GM23248 (cell line): ENCODE measurements around the gene MBLAC1. TPM values are rescaled to one million over a fixed set of nuclear protein-coding genes. Genes with fewer than 3 reads are reported as not detected.

ENCODE experiments used
- DNase-seq: peaks from one replicate; pipeline ENCODE4 v3.0.0-alpha.2; 2015
- H2AFZ ChIP-seq: fragments of 200-600 bp; sonication (generic); 2 replicates; pipeline ENCODE4 v1.6.1; 2016; ENCODE audit warnings: antibody characterized with exemption
- H3F3A ChIP-seq: fragments of 200-600 bp; sonication (generic); 2 replicates; pipeline ENCODE4 v1.6.1; 2016; ENCODE audit warnings: mild to moderate bottlenecking, antibody characterized with exemption, mixed run types; ENCODE audit not compliant: insufficient read depth
- H3K27ac ChIP-seq: fragments of 200-600 bp; sonication (generic); 2 replicates; pipeline ENCODE4 v1.5.1; 2016; ENCODE audit warnings: mild to moderate bottlenecking
- H3K27me3 ChIP-seq: fragments of 200-600 bp; sonication (generic); replicated peaks from 2 replicates; pipeline ENCODE4 v1.6.1; 2016; ENCODE audit warnings: mild to moderate bottlenecking; ENCODE audit not compliant: insufficient read depth
- H3K36me3 ChIP-seq: fragments of 200-600 bp; sonication (generic); 2 replicates; pipeline ENCODE4 v1.6.1; 2016; ENCODE audit warnings: low read depth, mild to moderate bottlenecking
- H3K4me1 ChIP-seq: fragments of 200-600 bp; sonication (generic); 2 replicates; pipeline ENCODE4 v1.6.1; 2016; ENCODE audit warnings: mild to moderate bottlenecking; ENCODE audit not compliant: insufficient read depth
- H3K4me2 ChIP-seq: fragments of 200-600 bp; sonication (generic); one replicate; pipeline ENCODE4 v1.6.1; 2016; ENCODE audit warnings: mild to moderate bottlenecking; ENCODE audit not compliant: unreplicated experiment
- H3K4me3 ChIP-seq: fragments of 200-600 bp; sonication (generic); 2 replicates; pipeline ENCODE4 v1.5.1; 2016; ENCODE audit warnings: mild to moderate bottlenecking
- H3K79me2 ChIP-seq: fragments of 200-600 bp; sonication (generic); 2 replicates; pipeline ENCODE4 v1.6.1; 2016; ENCODE audit warnings: mild to moderate bottlenecking; ENCODE audit not compliant: insufficient read depth
- H3K9ac ChIP-seq: fragments of 200-600 bp; sonication (generic); 2 replicates; pipeline ENCODE4 v1.6.1; 2016; ENCODE audit warnings: mild to moderate bottlenecking
- H3K9me2 ChIP-seq: fragments of 200-600 bp; sonication (generic); 2 replicates; pipeline ENCODE4 v1.6.1; 2016; ENCODE audit warnings: mixed run types, mild to moderate bottlenecking, moderate library complexity; ENCODE audit not compliant: insufficient read depth
- H3K9me3 ChIP-seq: fragments of 200-600 bp; sonication (generic); one replicate; pipeline ENCODE4 v1.6.1; 2017; ENCODE audit warnings: low read depth
- H4K20me1 ChIP-seq: fragments of 200-600 bp; sonication (generic); 2 replicates; pipeline ENCODE4 v1.6.0; 2016; ENCODE audit not compliant: insufficient read depth
- EZH2 ChIP-seq: fragments of 200-600 bp; sonication (generic); IDR thresholded peaks from 2 replicates; pipeline ENCODE4 v1.6.1; 2018; ENCODE audit warnings: antibody characterized with exemption, mild to moderate bottlenecking; ENCODE audit not compliant: insufficient read depth, poor library complexity, severe bottlenecking
- EZH2phosphoT487 ChIP-seq: fragments of 200-600 bp; sonication (generic); IDR thresholded peaks from 2 replicates; pipeline ENCODE4 v1.6.1; 2018; ENCODE audit warnings: antibody characterized with exemption, moderate library complexity, mild to moderate bottlenecking, low read depth; ENCODE audit not compliant: insufficient read depth
- WGBS, 2 experiments: methylation state at CpG; one replicate each; pipeline ENCODE4 v1.1.6; 2015 to 2017; ENCODE audit warnings: low lambda C conversion rate in 2 of 2, low coverage in 1 of 2; ENCODE audit errors: missing lambda C conversion rate in 2 of 2; 5-methylcytosine and 5-hydroxymethylcytosine counted together
- in situ Hi-C: fragments of 300-500 bp; cut with MboI; formaldehyde crosslinking; loops from 2 replicates; pipeline ENCODE4 v1.15.0; 2020
- polyA plus RNA-seq: library from polyadenylated mRNA; unstranded; fragments of >200 nt; fragmentation: Nextera tagmentation; extraction: Ambion mirVana; gene quantifications from 2 replicates; pipeline ENCODE4 v1.2.1, GENCODE V29; 2016
- total RNA-seq: library from RNA; depleted of rRNA; stranded (reverse); fragments of >200 nt; shearing (Covaris generic); gene quantifications from 2 replicates; pipeline ENCODE4 v1.2.3, GENCODE V29; 2014

Gene MBLAC1
- total and polyA plus RNA-seq, 2 experiments from 2014 or later: 0.43 to 1.3 TPM

DNA sequence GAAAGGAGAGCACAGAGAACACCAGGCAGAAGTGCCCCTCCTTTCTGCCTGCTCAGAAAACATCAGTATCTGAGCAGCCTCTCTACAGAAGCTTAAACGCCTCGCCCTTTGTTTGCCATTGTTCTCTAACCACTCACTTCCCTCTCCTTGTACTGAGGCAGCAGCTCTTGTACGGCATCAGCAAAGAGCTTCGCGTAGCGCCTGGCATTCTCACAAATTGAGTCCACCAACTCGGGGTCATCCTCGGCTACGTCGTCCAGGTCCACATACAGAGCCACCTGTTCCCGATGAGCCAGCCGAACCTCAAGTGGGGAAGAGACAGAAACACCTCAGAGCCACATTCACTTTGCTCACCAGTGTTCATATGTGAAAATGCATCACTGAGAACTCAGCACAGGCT, 27.3 kb upstream of the MBLAC1 start:
- 0 out of 2 replicates have a peak overlapping the region, but pooled peaks have one; percentile 61 for H2AFZ ChIP-seq
- peaks cover 63% of the 10 kb centered on the region for H3K79me2 ChIP-seq
- H3K36me3 ChIP-seq: peaks cover 40% of the 10 kb centered on the region
- H3K4me2 ChIP-seq: peak overlapping the region; percentile 99
- H3K27me3 ChIP-seq: no peaks in the 10 kb centered on the region
- no peak overlapping the region for H3K27ac ChIP-seq
- H4K20me1 ChIP-seq: no peaks in the 10 kb centered on the region
- WGBS, 2 experiments: 83 to 88% methylated on average over 12 of the region's 12 CpGs
- no peaks in the 10 kb centered on the region for H3K9me3 ChIP-seq
- peaks cover 18% of the 10 kb centered on the region; the same call in 1 of the 2 replicates for H3F3A ChIP-seq
- peak overlapping the region; percentile 94 for H3K4me3 ChIP-seq
- H3K9me2 ChIP-seq: no peaks in the 10 kb centered on the region
- in situ Hi-C loops: no loop called here
- peaks cover 5% of the 10 kb centered on the region; the same call in 1 of the 2 replicates for H3K4me1 ChIP-seq
- H3K9ac ChIP-seq: peak overlapping the region; percentile 86
- no peak for DNase-seq
- TF ChIP-seq EZH2phosphoT487 (no peak), EZH2 (no peak)

DNA sequence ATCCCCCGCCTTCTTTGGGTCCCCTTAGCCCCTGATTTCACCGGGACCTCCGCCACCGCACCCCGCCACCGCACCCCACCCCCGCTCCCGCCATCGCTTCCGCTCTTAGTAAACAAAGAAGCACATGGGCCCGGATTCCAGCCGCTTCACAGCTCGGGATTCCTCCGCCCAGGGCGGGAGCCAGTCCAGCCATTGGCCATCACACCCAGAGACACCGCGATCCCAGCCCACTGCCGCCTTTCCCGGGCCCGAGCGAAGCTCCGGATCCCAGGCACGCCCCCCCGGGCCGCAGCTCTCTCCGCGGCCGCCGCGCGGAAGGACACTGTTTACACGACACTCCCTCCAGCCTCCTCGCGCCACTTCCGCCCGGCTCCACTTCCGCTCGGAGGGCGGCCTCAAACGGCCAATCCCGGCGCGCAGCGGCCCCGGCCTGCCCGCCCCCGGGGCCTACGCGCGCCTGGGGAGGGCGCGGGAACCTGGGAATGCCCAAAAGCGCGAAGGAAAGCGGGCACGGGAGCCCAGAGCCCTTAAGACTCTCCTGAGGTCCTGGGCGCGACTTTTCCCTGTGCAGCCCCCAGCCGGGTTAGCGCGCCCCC, 26.2 kb upstream of the MBLAC1 start:
- Histone ChIP-seq H3K79me2 (peaks cover 59% of the 10 kb centered on the region), H3K27ac (peak overlapping the region; percentile 90), H4K20me1 (no peaks in the 10 kb centered on the region), H3K4me2 (peak overlapping the region; percentile 99), H3K9me3 (no peaks in the 10 kb centered on the region), H3K4me3 (peak overlapping the region; percentile 94), H3F3A (peaks cover 9% of the 10 kb centered on the region; the same call in 1 of the 2 replicates), H2AFZ (peak overlapping the region; percentile 61), H3K4me1 (peaks cover 5% of the 10 kb centered on the region; the same call in 1 of the 2 replicates), H3K36me3 (peaks cover 31% of the 10 kb centered on the region; the same call in 1 of the 2 replicates), H3K9me2 (no peaks in the 10 kb centered on the region), H3K9ac (peak overlapping the region; percentile 86), H3K27me3 (no peaks in the 10 kb centered on the region)
- WGBS, 2 experiments: 0 to 1% methylated on average over 43 to 61 of the region's 61 CpGs
- peak; percentile 98 for DNase-seq
- in situ Hi-C loops: no loop called here
- TF ChIP-seq EZH2phosphoT487: no peak
- TF ChIP-seq EZH2: no peak

- TF ChIP-seq EZH2 (no peak), EZH2phosphoT487 (no peak)
- Histone ChIP-seq H3K9me3 (no peaks in the 10 kb centered on the region), H3K4me3 (peak within 1 kb of the TSS; percentile 94), H3K4me1 (peaks cover 5% of the 10 kb centered on the region; the same call in 1 of the 2 replicates), H3K36me3 (peaks cover 29% of the 10 kb centered on the region; the same call in 1 of the 2 replicates), H3K27me3 (no peaks in the 10 kb centered on the region), H3K9me2 (no peaks in the 10 kb centered on the region), H3F3A (peaks cover 4% of the 10 kb centered on the region; the same call in 1 of the 2 replicates), H3K4me2 (peak within 1 kb of the TSS; percentile 99), H3K79me2 (peaks cover 52% of the 10 kb centered on the region), H2AFZ (peak within 1 kb of the TSS; percentile 71), H3K27ac (peak within 1 kb of the TSS; percentile 90), H3K9ac (peak within 1 kb of the TSS; percentile 86), H4K20me1 (no peaks in the 10 kb centered on the region)
- WGBS, 2 experiments: 0 to 1% methylated on average over 70 to 76 of the region's 80 CpGs
- in situ Hi-C loops: no loop called here
- DNase-seq: peak; percentile 99
Observed at GRCh38 chr7:100101016-100101862, 25.5 kb upstream of the MBLAC1 start, which contains the start of the genes AP4M1 and MCM7. AP4M1 (plus strand) TSS chr7:100101643; CDS start chr7:100101715, 72 bp downstream. MCM7 (minus strand) TSS chr7:100101397; CDS start chr7:100101294, 103 bp downstream.

DNA sequence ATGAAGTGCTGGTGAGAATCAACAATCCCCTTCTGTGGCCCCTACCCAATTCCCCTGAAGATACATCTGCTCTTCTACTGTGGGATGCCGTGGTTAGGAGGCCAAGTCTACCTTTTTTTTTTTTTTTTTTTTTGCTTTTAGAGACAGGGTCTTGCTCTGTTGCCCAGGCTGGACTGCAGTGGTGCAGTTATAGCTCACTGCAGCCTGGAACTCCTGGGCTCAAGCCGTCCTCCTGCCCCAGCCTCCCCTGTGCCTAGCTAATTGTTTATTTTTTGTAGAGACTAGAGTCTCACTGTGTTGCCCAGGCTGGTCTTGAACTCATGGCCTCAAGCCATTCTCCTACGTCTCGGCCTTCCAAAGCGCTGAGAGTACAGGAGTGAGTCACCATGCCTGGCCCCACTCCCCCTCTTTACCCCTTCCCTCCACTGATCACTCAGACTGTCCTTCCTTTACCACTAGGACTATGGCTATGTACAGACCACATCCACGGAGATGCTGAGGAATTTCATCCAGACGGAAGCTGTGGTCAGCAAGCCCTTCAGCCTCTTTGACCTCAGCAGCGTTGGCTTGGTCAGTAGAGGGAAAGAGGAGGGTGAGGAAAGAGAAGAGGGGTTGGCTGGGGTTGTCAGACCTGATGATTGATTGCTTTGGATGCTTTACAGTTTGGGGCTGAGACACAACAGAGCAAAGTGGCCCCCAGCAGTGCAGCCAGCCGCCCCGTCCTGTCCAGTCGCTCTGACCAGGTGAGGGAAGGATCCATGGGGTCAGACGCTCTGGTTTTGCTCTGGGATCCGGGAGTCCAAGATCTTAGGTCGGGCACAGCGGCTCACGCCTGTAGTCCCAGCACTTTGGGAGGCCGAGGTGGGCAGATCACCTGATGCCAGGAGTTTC, 23.6 kb upstream of the MBLAC1 start:
- WGBS, 2 experiments: 84 to 85% methylated on average over 17 of the region's 17 CpGs
- no peak overlapping the region for H2AFZ ChIP-seq
- peaks cover 15% of the 10 kb centered on the region; the same call in 1 of the 2 replicates for H3K36me3 ChIP-seq
- H3K27ac ChIP-seq: no peak overlapping the region
- H3K4me2 ChIP-seq: no peak overlapping the region
- peaks cover 5% of the 10 kb centered on the region; the same call in 1 of the 2 replicates for H3K4me1 ChIP-seq
- no peak overlapping the region; the same call in 1 of the 2 replicates for H3K4me3 ChIP-seq
- in situ Hi-C loops: no loop called here
- H3K9ac ChIP-seq: peak overlapping the region; percentile 86; the same call in 1 of the 2 replicates
- TF ChIP-seq EZH2phosphoT487 (no peak), EZH2 (no peak)
- H3F3A ChIP-seq: peaks cover 4% of the 10 kb centered on the region; the same call in 1 of the 2 replicates
- no peaks in the 10 kb centered on the region for H3K27me3 ChIP-seq
- DNase-seq: no peak
- no peaks in the 10 kb centered on the region for H3K9me3 ChIP-seq
- H4K20me1 ChIP-seq: no peaks in the 10 kb centered on the region
- H3K79me2 ChIP-seq: peaks cover 36% of the 10 kb centered on the region
- no peaks in the 10 kb centered on the region for H3K9me2 ChIP-seq
